Stimulated activated CD4-positive, alpha-beta T cell treated with anti-CD3 and anti-CD28 coated beads, Interleukin-12 subunit alpha, Interleukin-12 subunit beta, amount 100 ng/mL, for 4 hours (primary cell): Measurements from ENCODE around the gene AEN.
"Not testable (repeated sequence)": the region's sequence is repeated elsewhere in the genome, so short reads cannot be mapped to it uniquely, and the experiment has no call there.

ENCODE experiments used
- DNase-seq: peaks from one replicate; pipeline ENCODE4 v3.0.0-alpha.2; 2020

AEN gene

GRCh38 chr15:88634449-88634848, 13.3 kb downstream of the AEN start:
- no peak for DNase-seq

GRCh38 chr15:88635318-88635717, 14.2 kb downstream of the AEN start:
- DNase-seq: no peak

DNA sequence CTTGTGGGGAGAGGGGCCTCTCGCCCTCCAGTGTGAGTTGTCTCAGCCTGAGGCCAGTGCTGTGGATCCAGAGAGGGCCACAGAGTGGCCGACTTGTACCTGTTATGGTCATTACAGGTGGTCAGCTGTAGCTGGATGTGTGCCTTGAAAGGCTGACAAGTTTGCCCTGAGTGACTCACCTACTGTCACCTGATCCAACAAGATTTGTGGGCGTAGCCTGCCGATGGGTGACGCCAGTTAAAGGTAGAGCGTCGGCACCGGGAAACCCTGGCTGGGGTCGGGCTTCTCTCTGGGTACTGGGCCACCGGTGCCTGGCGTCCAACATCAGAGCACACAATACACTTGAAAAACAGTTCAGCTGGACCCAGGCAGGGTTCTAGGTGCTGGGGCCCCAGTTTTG, 14.9 kb downstream of the AEN start:
- no peak for DNase-seq

GRCh38 chr15:88636654-88637053, 15.5 kb downstream of the AEN start:
- DNase-seq: no peak

DNA sequence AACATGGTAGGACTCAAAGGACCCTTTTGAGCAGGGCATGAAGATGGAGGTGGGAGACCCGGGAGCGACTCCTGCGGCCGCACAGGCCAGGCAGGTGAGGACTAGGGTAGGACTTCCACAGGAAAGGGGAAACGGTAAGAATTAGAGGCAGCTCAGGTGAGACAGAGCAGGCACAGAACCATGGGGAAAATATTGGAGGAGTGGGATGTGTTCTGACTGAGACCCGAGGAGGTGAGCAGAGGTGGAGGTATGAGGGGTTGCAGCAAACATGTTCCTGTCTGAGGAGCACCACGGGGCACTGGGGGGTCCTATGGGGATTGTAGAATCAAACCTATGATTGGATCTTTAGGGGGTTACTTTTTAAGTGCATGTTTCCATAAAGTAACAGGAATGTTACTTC, 16.3 kb downstream of the AEN start:
- DNase-seq: no peak

DNA sequence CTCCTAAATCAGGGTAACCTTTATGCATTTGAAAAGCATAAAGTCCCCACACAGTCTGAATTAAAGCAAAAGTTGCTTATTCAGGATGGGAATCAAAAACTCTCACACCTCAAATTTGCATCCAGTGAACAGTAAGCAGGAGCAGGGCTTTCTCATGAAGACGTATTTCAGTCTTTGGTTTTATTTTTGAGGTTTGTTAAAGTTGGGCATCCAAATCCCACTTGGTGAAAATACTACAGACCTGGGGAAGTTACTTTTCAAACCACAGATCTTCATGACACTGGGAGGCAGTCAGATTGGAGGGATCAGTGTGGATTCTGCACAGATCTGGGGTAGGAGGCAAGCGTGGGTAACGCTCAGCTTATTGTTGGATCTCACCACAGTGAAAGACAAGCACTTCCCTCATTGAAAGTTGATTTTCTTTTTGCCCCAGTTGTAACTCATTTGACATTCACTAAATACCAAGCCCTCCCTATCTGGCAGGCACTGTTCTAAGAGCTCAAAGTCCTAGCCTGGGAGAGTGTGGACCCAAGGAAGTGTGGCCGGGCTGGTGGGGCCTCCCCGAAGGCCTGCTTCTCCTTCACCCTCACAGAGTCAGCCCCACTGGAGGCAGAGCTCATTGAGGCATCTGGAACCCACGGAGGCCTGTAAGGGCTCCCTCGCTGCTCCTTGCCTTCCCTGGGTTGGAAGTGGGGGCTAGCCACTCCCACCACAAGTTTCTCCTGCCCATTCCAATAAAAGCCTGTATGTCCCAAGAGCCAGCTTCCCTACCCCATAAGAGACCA, 16.9 kb downstream of the AEN start:
- no peak for DNase-seq

- peak; percentile 87 for DNase-seq
These were observed 17.7 kb downstream of the AEN start, which contains the start of gene ISG20 for GRCh38 chr15:88638626-88639372. TSS of gene ISG20 (plus strand) at chr15:88639016. CDS start at chr15:88639367, 351 bp downstream.

DNA sequence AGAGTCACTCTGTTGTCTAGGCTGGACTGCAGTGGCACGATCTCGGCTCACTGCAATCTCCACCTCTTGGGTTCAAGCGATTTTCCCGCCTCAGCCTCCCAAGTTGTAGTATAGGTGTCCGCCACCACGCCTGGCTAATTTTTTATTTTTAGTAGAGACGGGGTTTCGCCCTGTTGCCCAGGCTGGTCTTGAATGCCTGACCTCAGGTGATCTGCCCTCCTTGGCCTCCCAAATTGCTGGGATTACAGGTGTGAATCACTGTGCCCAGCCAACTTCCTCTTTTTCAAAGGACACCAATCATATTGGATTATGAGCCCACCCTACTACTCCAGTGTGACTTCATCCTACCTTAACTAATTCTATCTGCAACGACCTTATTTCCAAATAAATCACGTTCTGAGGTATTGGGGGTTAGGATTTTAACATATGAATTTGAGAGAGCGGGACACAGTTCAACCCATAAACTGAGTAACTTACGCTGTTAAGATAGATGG, 20.9 kb downstream of the AEN start:
- DNase-seq: no peak

GRCh38 chr15:88642514-88642913, 21.4 kb downstream of the AEN start:
- not testable (repeated sequence) for DNase-seq

DNA sequence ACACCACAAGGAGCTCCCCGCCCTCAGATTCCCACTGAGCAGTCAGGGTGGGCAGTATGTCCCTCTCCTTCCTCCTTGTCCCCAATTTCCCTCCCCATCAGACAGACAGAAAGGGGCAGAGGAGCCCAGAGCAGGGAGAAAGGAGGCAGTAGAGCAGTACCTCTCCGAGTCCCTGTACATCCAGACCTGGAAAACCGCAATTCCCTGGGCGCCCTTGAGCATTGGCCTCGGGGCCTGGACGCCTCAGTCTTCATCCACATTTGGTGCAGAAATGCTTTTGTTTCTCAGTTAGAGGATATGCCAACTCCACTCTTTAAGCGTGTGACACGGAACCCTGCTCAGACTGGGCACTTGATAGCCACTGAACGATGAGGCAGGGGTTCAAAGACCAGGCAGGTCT, 23.6 kb downstream of the AEN start:
- DNase-seq: no peak

DNA sequence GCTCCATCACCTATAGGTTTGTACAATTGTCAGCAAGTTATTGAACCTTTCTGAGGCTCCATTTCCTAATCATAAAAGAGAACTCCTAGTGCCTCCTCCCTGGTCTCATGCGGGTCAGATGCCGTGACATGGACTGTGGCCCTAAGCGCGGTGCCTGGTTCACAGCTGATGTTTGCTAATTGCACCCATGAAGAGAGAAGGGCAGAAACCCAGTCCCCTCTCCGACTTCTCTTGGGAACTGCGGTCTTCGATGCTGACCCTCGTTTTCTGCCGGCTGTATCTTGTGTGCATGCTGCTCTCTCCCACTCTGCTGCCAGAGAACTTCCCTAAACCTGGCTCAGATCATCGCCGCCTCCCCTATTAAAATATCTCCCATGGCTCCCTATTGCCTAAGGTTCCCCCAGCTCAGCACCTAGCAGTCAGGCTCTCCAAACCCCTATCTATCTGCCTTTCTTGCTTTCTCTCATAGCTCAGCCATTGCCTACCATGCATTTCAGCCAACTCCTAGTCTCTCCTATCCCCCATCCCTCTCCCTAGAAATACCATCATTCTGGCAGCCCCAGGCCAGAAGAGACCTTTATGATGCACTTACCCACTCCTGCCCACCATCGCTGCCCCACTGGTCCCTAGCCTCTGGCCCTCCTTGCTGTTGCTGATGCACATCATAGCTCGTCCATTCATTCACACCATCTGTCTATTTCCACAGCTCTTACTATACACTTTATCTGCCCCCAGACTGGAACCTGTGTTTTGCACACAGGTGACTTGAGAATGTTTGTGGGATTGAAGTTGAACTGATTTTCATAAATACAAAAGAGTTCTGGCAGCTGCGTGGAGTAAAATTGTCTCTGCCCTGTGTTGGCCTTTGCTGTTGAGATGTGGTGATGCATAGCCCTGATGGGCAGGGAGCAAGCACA, 24.3 kb downstream of the AEN start:
- DNase-seq: no peak

GRCh38 chr15:88646088-88646405, 24.9 kb downstream of the AEN start:
- DNase-seq: no peak

DNA sequence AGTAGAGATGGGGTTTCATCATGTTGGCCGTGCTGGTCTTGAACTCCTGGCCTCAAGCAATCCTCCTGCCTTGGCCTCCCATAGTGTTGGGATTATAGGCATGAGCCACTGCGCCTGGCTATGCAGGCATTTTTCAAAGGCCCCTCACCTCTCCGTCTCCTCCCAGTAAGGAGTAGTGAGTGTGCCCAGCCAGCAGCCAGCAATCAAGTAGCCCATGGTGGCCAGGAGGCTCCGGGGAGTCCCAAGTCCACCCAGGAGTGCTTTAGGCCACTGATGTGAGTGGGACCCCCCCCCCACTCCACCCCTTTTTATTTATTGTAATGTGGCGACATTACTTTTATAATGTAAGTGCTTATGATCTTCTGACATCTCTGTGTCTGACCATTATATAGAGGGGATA, 25.8 kb downstream of the AEN start:
- no peak for DNase-seq

DNA sequence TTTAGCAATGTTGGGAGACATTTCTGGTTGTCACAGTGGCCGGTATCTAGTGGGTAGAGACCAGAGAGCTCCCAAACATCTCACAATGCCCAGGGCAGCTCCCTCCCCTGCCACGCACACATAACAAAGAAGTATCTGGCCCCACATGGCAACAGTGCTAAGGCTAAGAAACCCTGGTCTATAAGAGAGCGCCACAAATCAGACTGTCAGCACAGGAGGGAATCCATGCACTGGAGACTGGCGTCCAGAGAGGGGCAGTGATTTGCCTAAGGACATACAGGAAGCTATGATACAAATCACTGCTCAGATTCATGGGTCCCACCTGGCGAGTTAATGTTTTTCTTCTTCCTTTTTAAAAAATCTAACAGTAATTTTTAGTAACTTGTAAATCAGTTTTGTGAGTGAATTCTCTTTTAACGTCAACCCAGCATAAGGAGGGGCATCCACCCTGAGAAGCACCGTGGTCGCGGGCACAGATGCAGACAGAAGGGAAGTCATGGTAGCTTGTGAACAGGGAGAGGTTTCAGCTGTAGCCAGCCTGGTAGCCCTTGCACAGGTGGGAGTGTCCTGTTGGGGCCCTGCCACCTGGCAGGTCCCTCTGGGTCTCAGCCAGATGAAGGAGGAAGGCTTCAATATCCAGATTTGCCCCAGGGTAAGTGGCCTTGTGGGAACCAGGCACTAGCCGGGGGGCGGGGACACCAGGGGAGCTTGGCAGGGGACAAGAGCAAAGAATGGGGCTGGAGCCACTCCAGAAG, 26.4 kb downstream of the AEN start:
- no peak for DNase-seq

DNA sequence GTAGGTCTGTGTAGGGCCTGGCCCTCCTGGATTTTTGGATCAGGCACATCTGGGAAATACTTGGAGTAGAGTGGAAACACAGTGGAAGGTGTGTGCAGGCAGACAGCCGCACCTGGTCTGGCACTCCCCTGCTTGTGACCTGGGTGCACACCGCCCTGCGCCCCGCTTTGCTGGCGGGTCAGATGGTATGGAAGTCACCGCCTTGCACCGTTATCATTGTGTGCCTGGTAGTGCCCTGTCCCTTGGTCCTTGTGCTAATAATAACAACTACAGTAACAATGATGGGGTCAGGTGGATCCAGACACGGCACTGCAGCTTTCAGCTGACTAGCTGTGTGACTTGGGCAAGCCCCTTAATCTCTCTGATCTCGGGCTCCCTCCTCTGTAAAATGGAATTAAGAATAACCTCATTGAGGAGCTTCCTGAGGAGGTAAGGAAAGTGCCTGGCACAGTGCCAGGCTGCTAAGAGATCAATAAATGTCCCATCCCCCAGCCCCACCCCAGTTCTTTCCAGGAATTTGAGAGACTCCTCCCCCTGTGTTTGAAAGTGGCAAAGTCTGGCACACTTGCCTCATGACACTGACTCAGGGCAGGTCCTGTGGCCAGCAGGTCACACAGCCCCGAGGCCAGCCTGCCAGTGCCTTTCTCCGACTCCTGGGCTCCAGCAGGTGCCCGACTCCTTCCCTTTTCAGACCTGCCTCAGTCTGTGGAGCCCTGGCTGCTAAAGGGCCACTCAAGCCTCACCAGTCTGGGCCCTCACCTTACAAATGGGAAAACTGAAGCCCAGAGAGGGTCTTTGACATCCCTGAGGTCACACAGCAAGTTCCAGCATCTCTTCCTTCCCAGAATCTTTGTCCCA, 27.4 kb downstream of the AEN start:
- no peak for DNase-seq

DNA sequence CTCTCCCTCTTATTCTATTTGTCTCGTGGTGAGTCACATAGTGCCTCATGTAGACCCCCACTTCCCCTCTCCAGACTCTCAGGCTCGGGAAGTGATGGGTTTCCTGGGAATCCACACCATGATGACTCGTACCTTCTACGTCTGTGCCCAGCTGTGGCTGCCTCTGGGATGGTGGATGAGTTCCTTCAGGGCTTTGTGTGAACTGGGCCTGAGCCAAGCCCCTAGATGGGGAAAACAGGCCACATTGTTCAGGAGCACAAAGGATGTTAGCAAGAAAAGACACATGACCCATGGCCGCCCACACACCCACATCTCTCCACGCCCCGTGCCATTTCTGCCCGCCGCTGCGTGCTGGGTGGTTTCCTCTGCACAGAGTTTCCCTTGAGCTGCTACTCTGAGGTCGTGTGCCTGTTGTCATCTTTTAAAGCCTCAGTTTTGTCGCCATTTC, 28.2 kb downstream of the AEN start:
- peak; percentile 68 for DNase-seq

DNA sequence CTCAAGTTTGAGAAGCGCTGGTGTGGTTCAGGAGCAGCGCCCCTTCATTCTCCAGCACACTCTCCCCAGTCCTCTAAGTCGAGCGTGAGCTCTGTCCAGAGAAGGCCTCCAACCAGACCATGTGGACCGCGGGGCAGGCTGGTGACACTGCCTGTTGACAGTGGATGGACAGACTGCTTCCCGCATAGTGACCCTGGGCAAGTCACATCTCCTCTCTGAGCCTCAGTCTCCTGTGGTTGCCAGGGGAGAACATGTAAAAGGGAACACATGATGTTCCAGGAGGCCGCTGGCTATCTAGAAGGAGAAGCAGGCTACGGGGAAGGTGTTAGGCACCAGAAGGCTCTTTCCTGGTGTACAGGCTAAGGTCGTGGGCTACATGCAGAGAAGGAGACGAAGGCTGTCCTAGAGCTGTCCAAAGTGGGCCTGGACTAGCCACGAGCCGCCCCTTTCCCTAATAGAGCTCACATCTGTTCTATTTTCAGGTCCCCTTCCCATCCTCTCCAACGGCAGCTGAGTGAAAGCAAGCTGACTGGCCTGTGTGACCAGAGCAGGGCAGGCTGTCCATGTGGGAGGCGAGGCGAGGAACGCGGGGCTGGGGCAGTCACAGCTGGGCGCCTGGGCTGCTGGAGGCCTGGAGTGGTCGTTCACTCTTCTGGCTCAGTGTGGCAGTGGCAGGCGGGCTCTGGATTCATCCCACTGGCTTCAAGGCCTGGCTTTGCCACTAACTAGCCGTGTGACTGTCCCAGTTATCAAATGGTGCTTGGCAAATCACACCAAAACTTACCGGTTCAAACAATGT, 28.8 kb downstream of the AEN start:
- DNase-seq: no peak

- no peak for DNase-seq
These were observed 29.4 kb downstream of the AEN start for GRCh38 chr15:88650556-88650955.

DNA sequence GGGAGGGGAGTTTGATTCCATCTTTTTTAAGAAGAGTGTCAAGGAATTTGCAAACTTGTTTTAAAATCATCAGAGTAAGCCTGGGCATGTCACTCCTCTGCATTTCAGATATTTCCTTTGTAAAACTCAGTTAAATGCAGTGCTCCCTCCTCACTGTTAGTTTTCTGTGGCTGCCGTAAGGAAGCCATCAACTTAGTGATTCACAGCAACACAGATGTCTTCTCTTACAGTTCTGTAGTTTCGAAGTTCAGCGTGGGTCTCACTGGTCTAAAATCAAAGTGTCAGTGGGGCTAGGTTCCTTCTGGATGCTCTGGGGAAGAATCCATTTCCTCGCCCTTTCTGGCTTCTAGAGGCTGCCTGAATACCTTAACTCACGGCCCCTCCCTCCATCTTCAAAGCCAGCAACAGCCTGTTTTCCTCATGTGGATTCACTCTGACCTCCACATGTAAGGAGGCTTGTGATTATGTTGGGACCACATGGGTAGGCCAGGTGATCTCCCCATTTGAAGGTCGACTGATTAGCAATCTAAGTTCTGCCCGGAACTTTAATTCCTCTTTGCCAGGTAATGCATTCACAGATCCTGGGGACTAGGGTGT, 30.1 kb downstream of the AEN start:
- no peak for DNase-seq

DNA sequence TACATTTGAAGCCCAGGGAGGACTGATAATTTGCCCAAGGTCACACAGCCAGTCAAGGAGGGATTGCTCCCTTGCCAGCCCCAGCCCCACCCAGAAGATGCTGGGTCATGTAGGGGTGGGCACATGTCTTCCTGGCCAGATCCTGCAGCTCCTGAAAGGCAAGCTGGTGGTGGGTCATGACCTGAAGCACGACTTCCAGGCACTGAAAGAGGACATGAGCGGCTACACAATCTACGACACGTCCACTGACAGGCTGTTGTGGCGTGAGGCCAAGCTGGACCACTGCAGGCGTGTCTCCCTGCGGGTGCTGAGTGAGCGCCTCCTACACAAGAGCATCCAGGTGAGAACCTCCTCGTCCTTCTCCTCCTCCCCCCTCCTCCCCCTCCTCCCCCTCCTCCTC, 30.8 kb downstream of the AEN start:
- DNase-seq: no peak
